Liver (tissue), 9 donors: ENCODE results near the gene GPC2. TPM values are rescaled to one million over a fixed set of nuclear protein-coding genes. Genes with fewer than 3 reads are reported as not detected.
A peak's percentile ranks its signal among the peaks of the same experiment; 100 is the strongest.

ENCODE experiments used
- DNase-seq: peaks from one replicate; pipeline ENCODE4 v3.0.0-alpha.2; 2017; ENCODE audit warnings: low spot score
- H3K27ac ChIP-seq, 2 donors: one replicate each; pipeline ENCODE4 v1.7.0; 2013; ENCODE audit warnings: inconsistent platforms in 2 of 2, low read length in 2 of 2, control low read depth in 1 of 2, low read depth in 1 of 2, mild to moderate bottlenecking in 1 of 2
- H3K27me3 ChIP-seq, 4 donors: one replicate each; pipeline versions ENCODE4 v1.6.1 to v1.7.0; 2013; ENCODE audit warnings: low read length in 3 of 4, inconsistent platforms in 1 of 4, mild to moderate bottlenecking in 1 of 4, moderate library complexity in 1 of 4; ENCODE audit not compliant: control insufficient read depth in 4 of 4, insufficient read depth in 4 of 4
- H3K36me3 ChIP-seq, 4 donors: one replicate each; pipeline versions ENCODE4 v1.6.1 to v1.7.0; 2013; ENCODE audit warnings: low read length in 3 of 4, mild to moderate bottlenecking in 3 of 4, low read depth in 1 of 4, moderate library complexity in 1 of 4; ENCODE audit not compliant: control insufficient read depth in 4 of 4, insufficient read depth in 3 of 4
- H3K4me1 ChIP-seq, 4 donors: one replicate each; pipeline versions ENCODE4 v1.6.1 to v1.7.0; 2013; ENCODE audit warnings: low read length in 3 of 4, mild to moderate bottlenecking in 3 of 4, moderate library complexity in 1 of 4; ENCODE audit not compliant: control insufficient read depth in 4 of 4, insufficient read depth in 4 of 4
- H3K4me3 ChIP-seq, 3 donors: one replicate each; pipeline versions ENCODE4 v1.6.1 to v1.7.0; 2013; ENCODE audit warnings: low read length in 3 of 3, control low read depth in 1 of 3, low read depth in 1 of 3, mild to moderate bottlenecking in 1 of 3
- H3K9ac ChIP-seq, 2 donors: one replicate each; pipeline ENCODE4 v1.7.0; 2013; ENCODE audit warnings: low read length in 2 of 2, mild to moderate bottlenecking in 2 of 2, moderate library complexity in 2 of 2, control low read depth in 1 of 2, low read depth in 1 of 2
- H3K9me3 ChIP-seq, 4 donors: one replicate each; pipeline versions ENCODE4 v1.6.1 to v1.7.0; 2013; ENCODE audit warnings: low read length in 3 of 4; ENCODE audit not compliant: control insufficient read depth in 4 of 4
- EGR1 ChIP-seq, 2 donors: IDR thresholded peaks; 2 replicates each; pipeline ENCODE4 v1.6.1; 2016 to 2018; ENCODE audit warnings: antibody characterized with exemption in 2 of 2, low read depth in 2 of 2
- FOXA1 ChIP-seq: IDR thresholded peaks from 2 replicates; pipeline ENCODE4 v1.6.1; 2016; ENCODE audit warnings: antibody characterized with exemption
- FOXA2 ChIP-seq: IDR thresholded peaks from 2 replicates; pipeline ENCODE4 v1.6.1; 2016; ENCODE audit warnings: antibody characterized with exemption
- GABPA ChIP-seq, 2 donors: IDR thresholded peaks in 1 of 2; conservative IDR thresholded peaks in 1 of 2; 2 replicates each; pipeline ENCODE4 v1.6.1; 2016; ENCODE audit warnings: antibody characterized with exemption in 2 of 2, mild to moderate bottlenecking in 1 of 2, moderate library complexity in 1 of 2
- HNF4A ChIP-seq, 2 donors: conservative IDR thresholded peaks; 2 replicates each; pipeline ENCODE4 v1.6.1; 2016; ENCODE audit warnings: antibody characterized with exemption in 2 of 2, mild to moderate bottlenecking in 2 of 2
- HNF4G ChIP-seq: IDR thresholded peaks from 2 replicates; pipeline ENCODE4 v1.6.1; 2016; ENCODE audit warnings: antibody characterized with exemption
- JUND ChIP-seq, 2 donors: IDR thresholded peaks; 2 replicates each; pipeline ENCODE4 v1.6.1; 2016; ENCODE audit warnings: antibody characterized with exemption in 2 of 2
- MAX ChIP-seq: IDR thresholded peaks from 2 replicates; pipeline ENCODE4 v1.6.1; 2016; ENCODE audit warnings: antibody characterized with exemption
- NR2F2 ChIP-seq: IDR thresholded peaks from 2 replicates; pipeline ENCODE4 v1.6.1; 2016; ENCODE audit warnings: antibody characterized with exemption
- RAD21 ChIP-seq, 2 donors: IDR thresholded peaks; 2 replicates each; pipeline ENCODE4 v1.6.1; 2016; ENCODE audit warnings: antibody characterized with exemption in 2 of 2, mild to moderate bottlenecking in 2 of 2
- REST ChIP-seq: IDR thresholded peaks from 2 replicates; pipeline ENCODE4 v1.6.1; 2016; ENCODE audit warnings: antibody characterized with exemption, mild to moderate bottlenecking
- RXRA ChIP-seq, 2 donors: IDR thresholded peaks; 2 replicates each; pipeline ENCODE4 v1.6.1; 2017 to 2018; ENCODE audit warnings: antibody characterized with exemption in 2 of 2, mild to moderate bottlenecking in 1 of 2
- SP1 ChIP-seq: IDR thresholded peaks from 2 replicates; pipeline ENCODE4 v1.6.1; 2018; ENCODE audit warnings: antibody characterized with exemption, mild to moderate bottlenecking
- TAF1 ChIP-seq: conservative IDR thresholded peaks from 2 replicates; pipeline ENCODE4 v1.6.1; 2016; ENCODE audit warnings: antibody characterized with exemption, mild to moderate bottlenecking
- YY1 ChIP-seq: IDR thresholded peaks from 2 replicates; pipeline ENCODE4 v1.6.1; 2016; ENCODE audit warnings: antibody characterized with exemption, mild to moderate bottlenecking
- ZBTB33 ChIP-seq: IDR thresholded peaks from 2 replicates; pipeline ENCODE4 v1.6.1; 2016; ENCODE audit warnings: antibody characterized with exemption
- WGBS: extraction: QIAGEN DNeasy Blood & Tissue Kit; methylation state at CpG from one replicate; pipeline ENCODE4 v1.1.7; 2013; 5-methylcytosine and 5-hydroxymethylcytosine counted together
- polyA plus RNA-seq, 2 donors: library from polyadenylated mRNA; stranded (reverse) in 1 of 2; unstranded in 1 of 2; fragments of 200-250 nt in 1 of 2; fragments of >200 nt in 1 of 2; fragmentation: Nextera tagmentation in 1 of 2; extraction: Ambion mirVana in 1 of 2; gene quantifications; one replicate each; pipeline versions ENCODE4 v1.2.1 to v1.2.3, GENCODE V29; 2013 to 2015
- total RNA-seq, 2 donors: library from RNA; depleted of rRNA; stranded (reverse); fragments of >200 nt; gene quantifications; one replicate each; pipeline ENCODE4 v1.2.3, GENCODE V29; 2014
- TF ChIP-seq, protein P1 (sequence below): fragments of 150-350 bp; IDR thresholded peaks from 2 replicates; pipeline ENCODE4 v1.5.1; 2017; ENCODE audit warnings: improper control_type of control experiment, low read depth, low read length; ENCODE audit not compliant: missing input control
- TF ChIP-seq, protein P2 (sequence below): IDR thresholded peaks from 2 replicates; pipeline ENCODE4 v1.6.1; 2016; ENCODE audit warnings: antibody characterized with exemption
- donor health status: healthy.
- donor health status: healthy.
- donor health status: healthy.
- donor health status: healthy.
- donor health status: healthy.

Gene GPC2
- total and polyA plus RNA-seq, 4 donors, result 0.14 to 0.79 (median 0.33) TPM; not detected in 1

DNA sequence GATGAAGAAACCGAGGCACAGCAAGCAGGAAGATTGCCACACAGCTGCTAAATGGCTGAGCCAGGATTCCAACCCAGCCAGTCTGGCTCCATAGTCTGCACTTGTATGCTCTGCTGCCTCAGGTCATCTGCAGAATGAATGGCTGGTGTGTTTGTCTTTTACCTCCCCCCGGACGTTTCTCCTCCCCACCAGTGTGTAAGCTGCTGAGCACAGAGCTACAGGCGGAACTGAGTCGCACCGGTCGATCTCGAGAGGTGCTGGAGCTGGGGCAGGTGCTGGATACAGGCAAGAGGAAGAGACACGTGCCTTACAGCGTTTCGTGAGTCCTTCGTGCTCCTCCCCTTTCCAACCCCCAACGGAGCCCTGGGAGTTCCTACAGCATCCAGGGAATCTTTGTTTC is 55.1 kb downstream of the GPC2 start:
- H3K27me3 ChIP-seq, result no peaks in the 10 kb centered on the region
- H3K4me1 ChIP-seq, result peaks cover 6 to 37% (median 25%) of the 10 kb centered on the region in 4 donors
- H3K9ac ChIP-seq, result no peak overlapping the region
- no peak for TF ChIP-seq SP1
- no peak for TF ChIP-seq FOXA2
- TF ChIP-seq HNF4A (conservative IDR thresholded peaks at IDR 0.05), result no peak
- TF ChIP-seq TAF1, result no peak
- TF ChIP-seq YY1, result no peak
- TF ChIP-seq, protein P1, sequence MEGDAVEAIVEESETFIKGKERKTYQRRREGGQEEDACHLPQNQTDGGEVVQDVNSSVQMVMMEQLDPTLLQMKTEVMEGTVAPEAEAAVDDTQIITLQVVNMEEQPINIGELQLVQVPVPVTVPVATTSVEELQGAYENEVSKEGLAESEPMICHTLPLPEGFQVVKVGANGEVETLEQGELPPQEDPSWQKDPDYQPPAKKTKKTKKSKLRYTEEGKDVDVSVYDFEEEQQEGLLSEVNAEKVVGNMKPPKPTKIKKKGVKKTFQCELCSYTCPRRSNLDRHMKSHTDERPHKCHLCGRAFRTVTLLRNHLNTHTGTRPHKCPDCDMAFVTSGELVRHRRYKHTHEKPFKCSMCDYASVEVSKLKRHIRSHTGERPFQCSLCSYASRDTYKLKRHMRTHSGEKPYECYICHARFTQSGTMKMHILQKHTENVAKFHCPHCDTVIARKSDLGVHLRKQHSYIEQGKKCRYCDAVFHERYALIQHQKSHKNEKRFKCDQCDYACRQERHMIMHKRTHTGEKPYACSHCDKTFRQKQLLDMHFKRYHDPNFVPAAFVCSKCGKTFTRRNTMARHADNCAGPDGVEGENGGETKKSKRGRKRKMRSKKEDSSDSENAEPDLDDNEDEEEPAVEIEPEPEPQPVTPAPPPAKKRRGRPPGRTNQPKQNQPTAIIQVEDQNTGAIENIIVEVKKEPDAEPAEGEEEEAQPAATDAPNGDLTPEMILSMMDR, result no peak
- no peak overlapping the region for H3K4me3 ChIP-seq
- WGBS, result 57% methylated on average over 13 of the region's 13 CpGs
- H3K9me3 ChIP-seq, result no peaks in the 10 kb centered on the region
- no peaks in the 10 kb centered on the region for H3K36me3 ChIP-seq
- H3K27ac ChIP-seq, result no peak overlapping the region
- no peak for DNase-seq

DNA sequence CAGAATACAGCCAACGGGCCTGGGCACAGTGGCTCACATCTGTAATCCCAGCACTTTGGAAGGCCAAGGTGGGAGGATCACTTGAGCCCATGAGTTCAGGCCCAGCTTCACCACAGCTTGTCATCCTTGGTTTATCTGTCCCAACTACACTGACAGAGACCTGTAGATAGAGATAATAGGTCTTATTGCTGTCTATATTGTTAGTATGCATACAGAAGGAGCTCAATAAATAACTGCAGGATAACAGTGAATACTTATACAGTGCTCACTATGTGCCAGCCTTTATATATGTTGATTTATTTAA is 56.5 kb downstream of the GPC2 start:
- Histone ChIP-seq H3K27me3 (no peaks in the 10 kb centered on the region), H3K27ac (no peak overlapping the region), H3K9me3 (no peaks in the 10 kb centered on the region), H3K4me1 (peaks cover 3 to 28% (median 22%) of the 10 kb centered on the region in 4 donors), H3K36me3 (no peaks in the 10 kb centered on the region), H3K4me3 (peak overlapping the region in 1 of 3 donors; percentile 83), H3K9ac (no peak overlapping the region)
- TF ChIP-seq JUND (IDR thresholded peaks at IDR 0.05), result no peak
- no peak for TF ChIP-seq TAF1
- TF ChIP-seq GABPA (IDR thresholded peaks at IDR 0.05 in 1 of 2, conservative IDR thresholded peaks at IDR 0.05 in 1 of 2), result no peak
- TF ChIP-seq NR2F2, result no peak
- TF ChIP-seq, protein P1, result no peak
- no peak for TF ChIP-seq RAD21 (IDR thresholded peaks at IDR 0.05)
- TF ChIP-seq, protein P2, sequence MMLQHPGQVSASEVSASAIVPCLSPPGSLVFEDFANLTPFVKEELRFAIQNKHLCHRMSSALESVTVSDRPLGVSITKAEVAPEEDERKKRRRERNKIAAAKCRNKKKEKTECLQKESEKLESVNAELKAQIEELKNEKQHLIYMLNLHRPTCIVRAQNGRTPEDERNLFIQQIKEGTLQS, result no peak
- no peak for TF ChIP-seq SP1
- no peak for TF ChIP-seq HNF4G
- TF ChIP-seq FOXA1, result no peak
- TF ChIP-seq FOXA2, result no peak
- no peak for TF ChIP-seq ZBTB33
- TF ChIP-seq EGR1 (IDR thresholded peaks at IDR 0.05; ENCODE audit: low read depth in 2 of 2), result no peak
- no peak for TF ChIP-seq MAX
- TF ChIP-seq HNF4A (conservative IDR thresholded peaks at IDR 0.05), result no peak
- TF ChIP-seq REST, result no peak
- TF ChIP-seq RXRA (IDR thresholded peaks at IDR 0.05), result no peak
- TF ChIP-seq YY1, result no peak
- DNase-seq, result no peak
- 61% methylated on average over 1 of the region's 1 CpG for WGBS
